Right lobe of liver (tissue), 4 donors: ENCODE data around the gene SPAG17.

ENCODE experiments used
- POLR2A ChIP-seq: fragments of 450-650 bp; IDR thresholded peaks from one replicate; pipeline ENCODE4 v1.6.1; 2017; ENCODE audit warnings: antibody characterized with exemption, mild to moderate bottlenecking
- TF ChIP-seq, protein P1 (sequence below), 4 donors: fragments of 200-600 bp in 3 of 4; fragments of 450-650 bp in 1 of 4; IDR thresholded peaks; one replicate each; pipeline versions ENCODE4 v1.5.1 to v1.8.0; 2016 to 2022; ENCODE audit warnings: antibody characterized with exemption in 4 of 4, mild to moderate bottlenecking in 2 of 4
- donor health status: DM: no; HTN: no; CAD: no.
- donor health status: DM: no; HTN: no; CAD: no.
- donor health status: DM: no; HTN: yes; CAD: no.

DNA sequence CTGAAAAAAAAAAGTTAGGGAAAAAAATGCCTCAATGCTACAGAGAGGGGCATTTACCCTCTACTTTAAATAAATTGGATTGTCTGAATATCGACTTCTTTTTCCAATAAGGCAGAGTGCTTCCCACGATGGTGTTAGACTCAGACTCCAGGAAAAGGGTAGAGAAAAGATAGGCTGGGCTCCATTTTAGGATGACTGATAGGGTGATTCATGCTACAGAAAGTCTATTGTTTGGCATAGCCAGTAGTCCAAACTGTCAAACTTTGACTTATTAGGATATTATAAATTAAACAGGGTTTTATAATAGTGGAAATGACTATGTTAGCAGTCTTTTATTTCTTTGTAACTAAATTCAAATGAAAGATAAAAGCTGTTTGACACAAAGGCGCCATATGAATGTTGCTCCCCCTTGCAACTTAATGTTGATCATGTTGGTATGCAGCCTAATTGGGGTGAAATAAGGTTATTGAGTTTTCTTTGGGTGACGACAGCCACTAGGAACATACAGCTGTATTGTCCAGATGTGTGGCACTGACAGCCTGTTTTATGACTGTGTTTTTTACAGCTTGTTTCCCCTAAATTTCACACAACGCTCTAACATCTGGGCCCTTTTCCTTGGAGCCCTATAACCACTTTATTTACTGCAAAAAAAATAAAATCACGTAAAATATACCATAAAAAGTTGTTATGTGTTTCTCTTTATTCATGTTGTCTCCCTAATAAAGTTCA lies 69.3 kb downstream of the SPAG17 start:
- TF ChIP-seq, protein P1, sequence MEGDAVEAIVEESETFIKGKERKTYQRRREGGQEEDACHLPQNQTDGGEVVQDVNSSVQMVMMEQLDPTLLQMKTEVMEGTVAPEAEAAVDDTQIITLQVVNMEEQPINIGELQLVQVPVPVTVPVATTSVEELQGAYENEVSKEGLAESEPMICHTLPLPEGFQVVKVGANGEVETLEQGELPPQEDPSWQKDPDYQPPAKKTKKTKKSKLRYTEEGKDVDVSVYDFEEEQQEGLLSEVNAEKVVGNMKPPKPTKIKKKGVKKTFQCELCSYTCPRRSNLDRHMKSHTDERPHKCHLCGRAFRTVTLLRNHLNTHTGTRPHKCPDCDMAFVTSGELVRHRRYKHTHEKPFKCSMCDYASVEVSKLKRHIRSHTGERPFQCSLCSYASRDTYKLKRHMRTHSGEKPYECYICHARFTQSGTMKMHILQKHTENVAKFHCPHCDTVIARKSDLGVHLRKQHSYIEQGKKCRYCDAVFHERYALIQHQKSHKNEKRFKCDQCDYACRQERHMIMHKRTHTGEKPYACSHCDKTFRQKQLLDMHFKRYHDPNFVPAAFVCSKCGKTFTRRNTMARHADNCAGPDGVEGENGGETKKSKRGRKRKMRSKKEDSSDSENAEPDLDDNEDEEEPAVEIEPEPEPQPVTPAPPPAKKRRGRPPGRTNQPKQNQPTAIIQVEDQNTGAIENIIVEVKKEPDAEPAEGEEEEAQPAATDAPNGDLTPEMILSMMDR (IDR thresholded peaks at IDR 0.05), result no peak
- TF ChIP-seq POLR2A, result no peak
